ENCODE results near the gene PCNX2.

The PCNX2 gene

GRCh38 chr1:233255145-233255544 is 40.4 kb downstream of the PCNX2 start:
- DNase-seq, result no peak

DNA sequence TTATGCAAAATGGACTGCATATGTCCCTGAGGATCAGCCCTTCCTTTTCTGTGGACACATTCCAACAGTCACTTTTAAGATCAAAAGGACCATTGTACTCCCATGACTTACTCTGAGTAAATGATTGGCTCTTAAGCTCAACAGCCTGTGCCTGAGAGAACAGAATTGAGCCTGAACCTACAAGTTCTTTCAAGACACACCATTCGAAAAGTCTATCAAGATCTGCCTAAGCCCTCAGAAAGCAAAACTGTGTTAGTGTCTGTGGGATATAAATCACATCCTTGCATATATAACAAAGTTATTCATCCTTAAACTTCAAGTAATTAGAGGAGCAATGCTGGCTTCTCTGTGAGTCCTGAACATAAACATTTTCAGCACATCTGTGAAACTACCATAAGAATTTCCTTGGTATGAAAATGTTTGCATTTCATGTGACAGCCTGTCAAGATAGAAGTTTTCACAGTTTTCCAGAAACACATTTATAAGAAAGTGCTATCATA is 41.6 kb downstream of the PCNX2 start:
- no peak for DNase-seq

DNA sequence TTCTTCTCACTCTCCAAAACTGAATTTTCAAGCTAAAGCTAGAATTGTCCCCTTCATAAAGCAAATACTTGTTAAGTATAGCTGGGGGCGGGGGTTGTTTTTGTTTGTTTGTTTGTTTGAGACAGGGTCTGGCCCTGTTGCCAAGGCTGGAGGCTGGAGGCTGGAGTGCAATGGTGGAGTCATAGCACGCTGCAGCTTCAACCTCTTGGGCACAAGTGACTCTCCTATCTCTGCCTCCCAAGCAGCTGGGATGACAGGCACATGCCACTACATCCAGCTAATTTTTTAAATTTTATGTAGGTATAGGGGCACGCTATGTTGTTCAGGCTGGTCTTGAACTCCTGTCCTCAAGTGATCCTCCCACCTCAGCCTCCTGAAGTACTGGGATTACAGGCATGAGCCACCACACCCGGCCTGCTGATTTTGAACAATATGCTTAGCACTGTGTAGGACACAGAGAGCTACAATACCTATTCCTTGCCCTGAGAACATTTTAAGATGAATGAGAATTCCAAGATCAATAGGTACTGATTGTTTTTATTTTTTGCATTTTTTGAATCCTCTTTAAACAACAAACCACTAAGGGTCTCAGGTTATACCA is 42.2 kb downstream of the PCNX2 start:
- DNase-seq, result no peak

DNA sequence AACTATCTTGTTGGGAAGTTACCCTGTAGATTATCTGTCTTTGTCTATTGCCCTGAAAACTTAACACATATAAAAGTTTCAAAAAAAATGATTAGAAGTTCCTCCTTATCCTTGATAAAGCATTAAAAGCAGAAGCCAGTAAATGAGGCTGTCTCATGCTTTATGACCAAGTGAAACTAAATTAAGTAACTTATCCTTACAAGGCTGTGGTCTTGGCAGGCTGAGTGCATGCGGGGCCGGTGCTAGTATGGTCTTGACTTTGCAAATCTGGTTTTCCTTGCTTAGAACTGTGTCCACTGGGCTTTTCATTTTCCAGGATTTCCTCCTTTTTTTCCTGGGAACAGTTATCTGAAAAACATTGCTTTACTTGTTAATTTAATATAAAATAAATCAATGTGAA is 43.1 kb downstream of the PCNX2 start:
- DNase-seq, result no peak

DNA sequence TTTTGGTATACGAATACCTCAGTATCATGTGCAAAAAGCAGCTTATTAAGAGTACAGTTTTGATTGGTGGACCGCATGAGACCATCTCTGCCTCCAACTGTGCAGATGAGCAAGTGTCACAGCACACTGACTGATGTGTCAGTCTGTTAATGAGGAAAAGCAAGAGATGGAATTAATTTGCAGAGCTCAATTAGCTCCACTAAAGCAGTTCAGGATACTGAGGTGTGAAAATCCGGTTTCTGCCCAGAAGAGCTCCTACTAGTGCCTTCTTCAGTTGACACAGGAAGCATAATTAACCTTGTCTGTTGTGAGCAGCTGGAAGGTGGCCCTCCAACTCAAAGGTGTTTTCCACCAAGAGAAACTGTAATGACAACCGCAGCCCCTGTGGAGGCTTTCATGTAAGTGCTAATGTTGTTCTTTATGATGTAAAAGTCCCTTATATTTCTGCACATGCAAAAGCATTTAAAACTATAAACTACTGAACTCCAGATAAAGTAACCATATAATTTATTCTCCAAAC is 44.3 kb downstream of the PCNX2 start:
- no peak for DNase-seq

DNA sequence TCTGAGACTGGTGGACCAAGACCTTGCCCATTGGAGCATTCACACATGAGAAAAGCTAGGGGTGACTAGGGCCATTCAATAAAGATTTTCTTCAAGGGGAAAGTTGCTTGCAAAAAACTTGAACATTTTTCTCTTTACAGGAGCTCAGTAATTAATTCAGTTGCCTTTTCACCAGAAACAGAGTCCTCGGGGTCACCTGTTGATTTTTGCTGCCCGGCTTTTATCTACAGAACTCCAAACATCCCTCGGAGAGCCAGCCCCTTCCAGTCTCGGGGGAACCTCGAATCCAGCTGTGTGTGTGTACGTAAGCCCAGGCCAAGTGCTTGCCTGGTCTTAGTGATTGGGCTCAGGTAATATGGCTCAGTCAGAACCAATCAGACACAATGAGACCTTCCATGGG is 47.5 kb downstream of the PCNX2 start:
- DNase-seq, result no peak

DNA sequence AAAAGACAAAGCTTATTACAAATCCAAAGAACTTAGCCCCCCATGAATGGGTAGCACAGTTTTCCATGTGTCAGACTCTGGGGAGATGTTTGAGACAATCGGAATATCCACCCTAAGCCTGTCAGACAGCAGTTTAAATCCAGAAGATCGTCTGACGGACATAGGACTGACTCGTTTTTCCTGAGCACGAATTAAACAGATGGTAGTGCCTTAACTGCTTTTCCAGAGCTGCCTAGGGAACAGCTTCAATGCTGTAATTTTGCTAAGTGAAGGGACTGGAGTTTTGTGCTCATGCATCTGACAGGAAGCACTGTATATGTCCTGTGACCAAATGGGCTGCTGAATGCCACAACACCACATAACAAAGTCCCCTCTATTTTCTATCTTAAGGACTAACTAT is 48.6 kb downstream of the PCNX2 start:
- DNase-seq, result no peak

DNA sequence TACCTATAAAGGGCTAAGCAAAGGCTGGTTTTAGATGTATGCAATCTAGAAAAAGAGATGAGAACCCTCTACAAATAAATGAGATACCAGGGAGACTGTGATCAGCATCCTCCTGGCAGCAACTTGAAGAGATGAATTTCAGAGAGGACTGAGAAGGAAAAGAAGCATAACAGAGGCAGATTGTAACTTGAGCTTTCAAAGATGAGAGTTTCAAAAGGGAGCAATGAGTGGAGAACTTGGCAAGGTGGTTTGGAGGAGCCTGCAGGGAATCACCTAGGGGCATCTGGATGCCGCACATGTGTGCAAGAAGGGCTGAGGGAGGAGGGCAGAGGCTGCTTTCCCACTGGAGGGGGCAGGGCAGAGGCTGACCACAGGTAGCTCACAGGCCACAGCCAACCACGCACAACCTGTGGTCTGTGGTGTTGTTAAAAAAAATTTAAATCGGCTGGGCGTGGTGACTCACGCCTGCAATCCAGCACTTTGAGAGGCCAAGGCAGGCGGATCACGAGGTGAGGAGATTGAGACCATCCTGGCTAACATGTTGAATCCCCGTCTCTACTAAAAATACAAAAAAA is 50.2 kb downstream of the PCNX2 start:
- no peak for DNase-seq

DNA sequence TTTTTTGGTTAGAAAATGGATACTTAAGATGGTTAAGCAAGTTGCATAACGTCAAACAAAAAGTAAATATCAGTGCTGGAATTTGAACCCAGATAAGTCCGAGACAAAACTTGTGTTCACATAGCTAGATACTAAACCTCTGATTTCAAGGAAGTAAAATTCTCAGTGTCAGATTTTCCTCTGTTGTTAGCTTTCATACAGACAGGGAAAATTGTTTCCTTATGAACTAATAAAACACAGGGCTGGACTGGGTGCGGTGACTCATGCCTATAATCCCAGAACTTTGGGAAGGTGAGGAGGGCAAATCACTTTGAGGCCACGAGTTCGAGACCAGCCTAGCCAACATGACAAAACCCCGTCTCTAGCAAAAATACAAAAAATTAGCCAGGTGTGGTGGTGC is 51.3 kb downstream of the PCNX2 start:
- no peak for DNase-seq

DNA sequence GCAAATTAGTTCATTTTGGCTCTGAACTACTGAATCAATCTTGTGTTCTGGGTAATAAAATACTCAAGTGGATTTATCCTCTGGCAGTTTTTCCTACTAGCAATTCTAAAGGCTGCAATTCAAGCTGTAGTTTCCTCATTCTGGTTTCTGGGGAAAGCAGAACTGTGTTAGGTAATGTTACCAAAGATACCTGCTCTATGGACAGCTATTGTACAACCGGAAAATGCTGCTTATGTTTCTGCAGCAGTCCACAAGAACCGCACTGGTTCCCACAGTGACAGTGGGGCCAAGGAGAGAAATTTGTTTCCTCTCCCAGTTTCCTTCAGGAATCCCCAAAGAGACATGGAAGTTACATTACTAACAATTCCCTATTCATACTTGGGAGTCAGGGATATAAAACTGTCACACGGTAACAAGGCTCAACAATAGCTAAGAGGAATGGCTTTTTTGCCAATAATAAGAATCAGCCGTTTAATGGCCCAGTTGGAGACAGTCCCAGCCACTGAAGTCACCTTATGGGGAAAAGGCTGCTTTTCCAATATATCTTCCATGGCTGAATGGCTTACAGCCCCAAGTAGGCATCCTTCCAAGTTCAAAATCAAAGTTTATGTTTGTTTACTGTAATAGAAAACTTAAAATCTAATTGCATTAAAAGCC is 52.6 kb downstream of the PCNX2 start:
- peak in 1 of 2 experiments; percentile 26 for DNase-seq

GRCh38 chr1:233241759-233242158 is 53.8 kb downstream of the PCNX2 start:
- no peak for DNase-seq

GRCh38 chr1:233240829-233241682 is 54.5 kb downstream of the PCNX2 start:
- peak; percentile 17 to 42 for DNase-seq

DNA sequence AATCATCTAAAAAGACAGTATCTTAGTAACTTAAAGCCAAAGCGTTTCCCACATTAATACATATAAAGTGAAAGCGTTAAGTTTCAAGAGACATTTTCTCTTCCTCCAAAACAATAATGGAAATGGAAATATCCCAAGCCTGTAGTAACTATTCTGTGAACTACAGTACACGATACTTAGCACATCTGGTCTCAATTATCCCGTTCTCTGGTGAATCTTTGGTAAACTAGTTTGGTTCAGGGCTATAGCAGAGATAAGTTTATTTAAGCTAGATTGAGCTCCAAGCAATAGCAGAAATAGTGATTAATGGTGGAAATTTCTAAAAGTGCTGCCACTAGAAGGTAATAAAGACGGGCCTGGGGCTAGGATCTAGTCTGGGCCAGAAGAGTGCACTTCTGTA is 55.2 kb downstream of the PCNX2 start:
- DNase-seq, result no peak

DNA sequence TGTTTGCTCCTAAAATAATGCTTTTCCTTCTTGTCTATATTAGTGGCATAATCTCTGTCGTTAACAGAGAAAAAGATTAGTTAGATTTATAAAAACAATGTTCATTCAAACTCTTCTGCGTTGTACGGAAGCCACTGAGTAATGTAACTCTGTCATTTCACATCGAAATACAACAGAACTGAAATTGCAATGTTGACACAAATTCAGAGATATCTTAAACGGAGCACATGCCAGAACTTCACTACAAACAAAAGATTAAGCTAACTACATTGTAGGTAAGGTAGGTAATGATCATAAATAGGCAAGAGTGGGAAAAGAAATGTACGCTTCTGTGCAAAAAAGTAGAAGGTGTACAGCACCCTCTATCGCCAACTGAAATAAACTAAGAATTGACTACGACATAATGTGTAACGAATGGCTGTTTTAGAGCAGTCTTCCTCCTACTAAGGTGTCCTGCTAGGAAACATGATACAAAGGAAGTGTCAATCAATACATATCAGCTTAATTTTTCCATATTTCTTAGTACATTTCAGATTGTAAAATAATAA is 56.6 kb downstream of the PCNX2 start:
- no peak for DNase-seq

- DNase-seq, result no peak
Observed at GRCh38 chr1:233237647-233238046, 57.9 kb downstream of the PCNX2 start.

GRCh38 chr1:233233508-233234040 is 62.0 kb downstream of the PCNX2 start:
- DNase-seq, result no peak

DNA sequence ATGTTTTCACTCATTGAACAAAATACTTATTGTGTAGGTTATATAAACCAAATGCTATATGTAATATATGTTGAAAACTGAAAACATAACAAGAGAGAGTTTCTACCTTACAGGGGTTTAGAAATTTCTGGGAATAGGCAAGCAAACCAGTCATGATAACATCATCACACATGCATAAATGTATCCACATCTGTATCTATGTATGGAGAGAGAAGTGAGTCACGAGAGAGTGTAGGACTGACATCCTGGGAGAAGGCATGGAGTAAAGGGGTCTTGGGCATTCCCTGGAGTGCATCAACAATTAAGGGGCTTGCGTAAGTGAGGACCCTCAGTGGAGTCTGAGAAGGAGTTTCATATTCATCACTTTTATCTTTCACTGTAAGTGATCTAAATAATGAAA is 65.5 kb downstream of the PCNX2 start:
- no peak for DNase-seq

DNA sequence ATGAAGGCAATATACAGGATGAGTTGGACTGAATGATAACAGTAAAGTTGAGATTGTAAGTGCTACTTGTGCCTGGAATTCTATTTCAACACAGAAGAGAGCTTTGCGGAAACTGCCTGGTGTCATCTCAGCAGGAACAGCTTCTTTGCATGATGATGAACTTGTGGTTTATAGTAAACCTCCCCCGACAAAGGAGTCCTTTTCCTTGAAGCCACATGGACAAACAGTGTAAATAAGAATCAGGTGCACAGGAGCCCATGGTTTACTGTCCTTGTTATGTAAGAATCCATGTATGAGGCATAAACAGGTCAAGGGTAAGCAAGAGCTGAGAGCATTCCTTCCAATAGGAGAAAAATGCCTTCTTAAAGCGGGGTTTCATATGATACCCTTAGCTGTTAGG is 66.2 kb downstream of the PCNX2 start:
- no peak for DNase-seq

DNA sequence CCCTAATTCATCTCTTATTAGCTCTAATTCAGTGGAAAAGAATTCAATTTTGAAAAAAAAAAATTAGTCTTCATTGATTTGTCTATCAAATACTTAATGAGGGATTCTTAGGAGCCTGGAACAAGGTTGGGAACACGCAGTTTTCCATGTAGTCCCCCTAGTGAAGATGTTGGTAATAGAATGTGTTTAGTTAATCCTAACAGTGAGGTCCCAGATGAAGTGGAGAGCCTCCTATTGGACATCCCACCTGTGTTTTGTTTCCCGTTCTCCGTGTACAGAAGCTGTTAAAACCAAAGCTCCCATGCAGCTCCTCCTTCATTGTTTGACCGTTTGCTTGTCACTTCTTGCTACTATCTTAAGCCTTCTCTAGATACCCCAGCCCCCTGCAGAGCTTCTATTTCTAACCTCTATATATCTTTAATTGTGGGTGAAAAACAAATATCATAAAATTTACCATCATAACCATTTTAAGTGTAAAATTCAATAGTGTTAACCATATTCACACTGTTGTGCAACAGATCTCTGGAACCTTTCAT is 67.5 kb downstream of the PCNX2 start:
- DNase-seq, result no peak

GRCh38 chr1:233224311-233224710 is 71.2 kb downstream of the PCNX2 start:
- DNase-seq, result no peak

DNA sequence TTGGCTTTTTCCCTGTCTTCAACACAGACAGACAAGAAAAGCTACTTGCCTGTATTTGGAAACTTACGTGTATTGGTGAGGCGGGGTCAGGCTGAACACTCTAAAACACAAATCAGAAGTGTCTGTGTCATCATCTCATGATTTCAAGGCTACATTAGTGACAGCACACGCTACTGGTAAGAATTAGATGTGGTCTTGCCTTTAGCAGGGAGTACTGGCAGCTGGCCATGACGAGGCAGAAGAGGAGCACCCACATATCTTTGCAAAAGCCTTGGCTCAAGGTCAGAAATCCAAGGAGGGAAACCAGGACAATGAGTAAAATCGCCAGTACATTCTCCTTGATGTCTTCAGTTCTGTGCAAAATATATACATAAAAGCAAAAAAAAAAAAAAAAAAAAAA is 77.7 kb downstream of the PCNX2 start:
- no peak for DNase-seq

DNA sequence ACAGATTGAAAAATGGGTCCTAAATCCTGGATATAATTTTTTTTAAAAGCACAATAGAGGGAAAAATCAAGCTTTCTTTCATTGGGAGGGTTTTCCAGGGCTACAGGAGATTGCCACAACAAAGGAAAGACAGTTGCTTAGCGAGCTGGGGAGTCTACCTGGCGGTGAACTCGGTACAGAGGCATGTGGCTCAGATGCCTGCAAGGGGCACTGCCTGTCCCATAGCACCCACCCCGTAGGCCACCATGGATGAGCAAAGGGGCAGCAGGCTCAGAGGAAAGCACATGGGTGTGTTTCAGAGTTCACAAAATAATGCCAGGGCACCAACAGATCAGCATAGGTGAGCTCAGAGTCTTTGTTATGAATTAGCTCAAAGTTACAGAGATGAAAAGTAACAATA is 79.5 kb downstream of the PCNX2 start:
- DNase-seq, result no peak

Measured in NCI-H2081 (cell line).